ENCODE results near the gene NCKAP5. TPM values are rescaled to one million over a fixed set of nuclear protein-coding genes. Genes with fewer than 3 reads are reported as not detected.

NCKAP5 gene
- total RNA-seq, 2 donors from 2014 or later = not detected

DNA sequence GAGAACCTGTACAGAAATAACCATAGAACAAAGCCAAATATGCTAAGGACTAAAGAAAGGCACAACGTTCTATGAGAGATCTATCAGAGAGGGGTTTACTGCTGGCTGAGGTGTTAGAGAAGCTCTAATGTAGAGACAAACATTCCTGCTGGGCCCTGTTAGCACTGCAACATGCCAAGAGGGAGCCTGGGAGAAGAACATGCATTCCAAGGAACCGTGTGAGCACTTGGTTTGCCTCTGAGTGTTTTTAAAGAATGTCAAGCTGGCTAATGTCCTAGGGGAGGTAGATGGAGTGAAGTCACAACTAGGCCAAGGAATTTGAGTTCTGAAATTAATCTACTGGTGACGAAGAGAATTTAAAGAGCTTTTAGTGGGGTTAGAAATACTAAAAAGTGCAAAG lies 514.0 kb downstream of the NCKAP5 start:
- Mint-ChIP-seq H3K27me3 (no peaks in the 10 kb centered on the region), H3K4me1 (ENCODE audit: low read depth in 2 of 2) (no peaks in the 10 kb centered on the region), H3K36me3 (no peaks in the 10 kb centered on the region), H3K4me3 (no peak overlapping the region), H3K9me3 (peaks cover 3% of the 10 kb centered on the region), H3K27ac (no peak overlapping the region)
- ATAC-seq (no peak), DNase-seq (ENCODE audit: low spot score) (no peak)

DNA sequence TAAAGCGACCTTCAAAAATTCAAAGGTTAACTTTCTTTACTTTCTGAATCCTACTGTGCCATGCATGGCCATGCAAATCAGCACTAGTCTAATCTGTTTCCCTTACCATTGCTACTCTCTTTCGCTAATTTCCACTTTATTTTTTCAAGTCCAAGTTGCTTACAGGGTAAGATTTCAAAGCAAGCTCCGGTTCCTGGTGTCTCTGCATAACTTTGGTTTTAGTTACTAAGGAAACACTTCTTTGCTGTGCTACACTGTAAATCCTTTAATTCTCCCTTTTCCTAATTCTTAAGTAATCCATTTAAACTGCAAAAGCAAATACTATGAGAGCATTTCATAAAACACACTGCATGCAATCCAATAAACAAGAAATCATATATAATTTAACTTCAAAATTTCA lies 514.7 kb downstream of the NCKAP5 start:
- ATAC-seq (no peak), DNase-seq (ENCODE audit: low spot score) (no peak)
- no peak overlapping the region for H3K27ac Mint-ChIP-seq
- H3K27me3 Mint-ChIP-seq = no peaks in the 10 kb centered on the region
- H3K4me1 Mint-ChIP-seq (ENCODE audit: low read depth in 2 of 2) = no peaks in the 10 kb centered on the region
- peaks cover 3% of the 10 kb centered on the region for H3K9me3 Mint-ChIP-seq
- no peaks in the 10 kb centered on the region for H3K36me3 Mint-ChIP-seq
- H3K4me3 Mint-ChIP-seq = no peak overlapping the region

DNA sequence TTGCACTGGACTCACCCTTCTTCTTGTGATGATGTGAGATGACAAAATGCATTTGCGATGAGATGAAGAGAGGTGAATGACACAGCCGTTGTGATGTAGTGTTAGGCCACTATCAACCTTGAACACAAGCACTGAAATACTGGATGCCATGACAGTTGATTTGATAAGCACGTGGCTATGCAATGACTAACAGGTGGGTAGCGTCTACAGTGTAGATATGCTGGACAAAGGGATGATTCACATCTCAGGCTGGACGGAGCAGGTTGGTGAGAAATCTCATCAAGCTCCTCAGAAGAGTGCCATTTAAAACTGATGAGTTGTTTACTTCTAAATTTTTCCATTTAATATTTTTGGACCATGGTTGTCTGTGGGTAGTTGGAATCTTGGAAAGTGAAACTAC lies 522.5 kb downstream of the NCKAP5 start:
- Mint-ChIP-seq H3K36me3 (no peaks in the 10 kb centered on the region), H3K27me3 (no peaks in the 10 kb centered on the region), H3K4me1 (ENCODE audit: low read depth in 2 of 2) (no peaks in the 10 kb centered on the region), H3K27ac (no peak overlapping the region), H3K9me3 (no peaks in the 10 kb centered on the region), H3K4me3 (no peak overlapping the region)
- DNase-seq (ENCODE audit: low spot score) = no peak
- no peak for ATAC-seq

DNA sequence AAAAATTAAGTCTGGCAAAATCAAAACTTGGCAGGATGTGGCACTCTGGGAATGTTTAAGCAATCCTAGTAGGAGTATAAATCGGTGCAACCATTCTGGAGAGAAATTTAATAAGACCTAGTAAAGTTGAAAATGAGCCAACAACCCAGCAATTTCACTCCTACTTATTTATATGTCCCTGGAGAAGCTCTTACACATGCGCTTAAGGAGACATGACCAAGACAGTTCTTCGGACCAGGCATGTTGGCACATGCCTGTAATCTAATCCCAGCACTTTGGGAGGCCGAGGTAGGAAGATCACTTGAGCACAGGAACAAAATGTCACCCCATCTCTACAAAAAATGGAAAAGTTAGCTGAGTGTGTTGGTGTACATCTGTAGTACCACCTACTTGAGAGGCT lies 523.7 kb downstream of the NCKAP5 start:
- DNase-seq (ENCODE audit: low spot score) = no peak
- H3K27ac Mint-ChIP-seq = no peak overlapping the region

DNA sequence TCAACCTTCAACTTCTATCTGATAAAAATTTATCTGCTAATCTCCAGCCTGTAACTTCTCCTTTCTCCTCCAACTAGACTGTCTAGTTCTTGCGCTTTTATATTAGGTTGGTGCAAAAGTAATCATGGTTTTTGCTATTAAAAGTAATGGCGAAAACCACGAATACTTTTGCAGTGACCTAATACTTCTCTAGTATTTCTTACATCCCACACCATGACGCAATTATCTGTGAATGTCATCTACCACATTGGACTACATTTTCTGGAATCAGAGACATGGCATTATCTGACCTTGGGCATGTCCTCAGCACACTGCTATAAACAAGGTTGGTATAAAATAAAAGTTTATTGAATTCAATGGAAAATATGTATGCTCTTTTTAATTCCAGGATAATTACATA lies 528.1 kb downstream of the NCKAP5 start:
- Mint-ChIP-seq H3K27ac (no peak overlapping the region), H3K4me3 (no peak overlapping the region), H3K4me1 (ENCODE audit: low read depth in 2 of 2) (no peaks in the 10 kb centered on the region), H3K36me3 (peaks cover 10% of the 10 kb centered on the region), H3K27me3 (no peaks in the 10 kb centered on the region), H3K9me3 (peaks cover 18% of the 10 kb centered on the region)
- ATAC-seq (no peak), DNase-seq (ENCODE audit: low spot score) (no peak)

More for the DNA sequence above, 523.7 kb downstream of the NCKAP5 start:
- no peaks in the 10 kb centered on the region for H3K27me3 Mint-ChIP-seq
- no peak for ATAC-seq
- no peaks in the 10 kb centered on the region for H3K9me3 Mint-ChIP-seq
- no peaks in the 10 kb centered on the region for H3K4me1 Mint-ChIP-seq (ENCODE audit: low read depth in 2 of 2)
- no peak overlapping the region for H3K4me3 Mint-ChIP-seq
- H3K36me3 Mint-ChIP-seq = no peaks in the 10 kb centered on the region

DNA sequence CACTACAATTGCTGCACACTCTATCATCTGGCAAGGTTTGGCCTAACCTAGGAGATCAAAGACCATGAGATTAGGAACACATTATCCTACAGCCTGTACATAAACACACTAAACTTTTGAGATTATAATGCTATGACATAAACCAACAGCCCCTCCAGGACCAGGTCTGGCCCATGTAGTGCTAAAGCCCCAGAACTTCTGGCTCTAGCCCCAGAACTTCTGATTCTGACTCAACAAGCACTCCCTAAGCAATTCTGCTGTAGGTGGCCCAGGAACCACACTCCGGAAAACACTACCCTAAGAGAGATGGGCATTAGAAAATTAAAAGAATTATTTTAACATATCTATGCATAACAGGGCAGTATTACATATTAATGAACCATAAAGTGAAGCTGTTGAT lies 528.7 kb downstream of the NCKAP5 start:
- ATAC-seq = no peak
- H3K27me3 Mint-ChIP-seq = no peaks in the 10 kb centered on the region
- peaks cover 10% of the 10 kb centered on the region for H3K36me3 Mint-ChIP-seq
- H3K4me3 Mint-ChIP-seq = no peak overlapping the region
- no peak overlapping the region for H3K27ac Mint-ChIP-seq
- H3K9me3 Mint-ChIP-seq = peaks cover 23% of the 10 kb centered on the region
- no peak for DNase-seq (ENCODE audit: low spot score)
- H3K4me1 Mint-ChIP-seq (ENCODE audit: low read depth in 2 of 2) = no peaks in the 10 kb centered on the region

DNA sequence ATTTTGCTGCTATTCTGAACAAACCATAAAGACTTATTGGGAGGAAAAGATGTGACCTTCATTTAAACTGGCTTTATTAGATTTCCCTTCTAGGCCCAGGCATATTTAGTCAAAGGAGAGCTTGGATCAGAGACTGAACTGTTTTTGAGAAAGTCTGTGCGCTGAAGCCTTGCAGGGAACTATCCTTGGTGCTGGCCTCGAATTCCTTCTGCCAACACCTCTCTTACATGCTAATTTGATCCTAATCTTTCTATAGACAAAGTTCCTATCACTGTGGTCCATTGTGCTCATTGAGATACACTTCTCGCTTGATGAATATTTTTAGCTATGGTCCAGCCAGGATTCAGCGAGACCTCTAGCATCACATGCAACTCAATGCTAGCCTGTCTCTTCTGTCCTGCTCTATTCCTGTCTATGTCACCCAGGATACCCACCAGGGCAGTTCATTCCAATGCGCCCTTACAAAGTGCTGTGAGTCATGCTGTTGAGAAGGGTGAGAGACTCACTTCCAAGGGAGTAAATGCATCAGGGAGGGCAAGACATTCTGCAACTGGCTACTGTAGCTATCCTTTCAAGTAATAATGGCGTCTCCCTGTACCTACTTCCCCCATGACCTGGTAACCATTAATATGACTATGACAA lies 541.6 kb downstream of the NCKAP5 start:
- H3K4me3 Mint-ChIP-seq = no peak overlapping the region
- no peaks in the 10 kb centered on the region for H3K36me3 Mint-ChIP-seq
- H3K4me1 Mint-ChIP-seq (ENCODE audit: low read depth in 2 of 2) = no peaks in the 10 kb centered on the region
- H3K27me3 Mint-ChIP-seq = no peaks in the 10 kb centered on the region
- ATAC-seq = no peak
- H3K27ac Mint-ChIP-seq = no peak overlapping the region
- H3K9me3 Mint-ChIP-seq = peaks cover 15% of the 10 kb centered on the region
- DNase-seq (ENCODE audit: low spot score) = no peak

DNA sequence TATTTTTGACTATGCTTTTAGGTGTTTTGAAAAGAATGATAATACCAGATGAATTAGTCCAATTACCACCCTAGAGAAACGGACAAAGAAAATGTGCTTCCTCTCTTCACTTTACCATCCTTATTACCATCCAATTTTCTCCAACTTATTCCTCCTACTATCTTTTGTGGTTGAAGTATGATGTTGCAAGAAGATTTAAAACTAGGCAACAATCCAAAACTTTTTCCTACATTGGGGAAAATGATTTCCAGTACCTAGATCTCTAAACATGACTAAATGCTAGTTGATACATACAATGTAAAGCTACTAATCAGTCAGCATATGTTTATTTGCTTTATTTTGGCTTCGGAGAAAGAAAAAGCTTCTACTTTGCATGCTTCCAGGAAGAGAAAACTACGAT lies 543.3 kb downstream of the NCKAP5 start:
- Mint-ChIP-seq H3K4me3 (no peak overlapping the region), H3K27ac (no peak overlapping the region)

DNA sequence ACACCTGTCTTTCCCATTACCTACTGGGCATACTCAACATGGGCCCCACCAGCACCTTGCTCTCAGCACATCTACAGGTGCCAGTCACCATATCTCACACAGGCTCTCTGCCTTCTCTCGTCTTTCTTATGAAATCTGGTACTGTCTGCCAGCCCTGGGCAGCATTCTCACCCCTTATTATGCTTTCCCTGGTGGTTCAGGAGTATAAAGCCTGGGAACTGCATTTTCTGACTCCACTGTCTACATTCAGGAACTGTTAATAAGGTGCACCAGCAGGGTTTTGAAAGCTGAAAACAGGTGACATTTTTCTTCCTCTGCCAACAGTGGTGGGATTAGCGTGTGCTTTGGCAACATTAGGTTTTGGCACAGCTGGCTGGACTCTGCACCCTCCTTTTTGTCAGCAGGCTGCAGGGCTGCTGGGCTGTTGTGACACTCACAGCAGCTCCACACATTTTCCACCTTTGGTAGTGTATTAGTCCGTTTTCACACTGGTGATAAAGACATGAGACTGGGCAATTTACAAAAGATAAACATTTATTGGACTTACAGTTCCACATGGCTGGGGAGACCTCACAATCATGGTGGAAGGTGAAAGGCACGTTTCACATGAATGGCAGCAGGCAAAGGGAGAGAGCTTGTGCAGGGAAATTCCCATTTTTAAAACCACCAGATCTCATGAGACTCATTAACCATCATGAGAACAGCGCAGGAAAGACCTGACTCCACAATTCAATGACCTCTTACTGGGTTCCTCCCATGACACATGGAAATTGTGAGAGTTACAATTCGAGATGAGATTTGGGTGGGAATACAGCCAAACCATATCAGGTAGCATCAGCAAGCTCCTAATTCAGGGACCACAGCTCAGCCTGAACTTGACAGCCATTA lies 555.2 kb downstream of the NCKAP5 start:
- H3K36me3 Mint-ChIP-seq = peaks cover 4% of the 10 kb centered on the region

More for the DNA sequence above, 543.3 kb downstream of the NCKAP5 start:
- no peaks in the 10 kb centered on the region for H3K4me1 Mint-ChIP-seq (ENCODE audit: low read depth in 2 of 2)
- H3K9me3 Mint-ChIP-seq = peaks cover 21% of the 10 kb centered on the region
- H3K36me3 Mint-ChIP-seq = no peaks in the 10 kb centered on the region
- no peaks in the 10 kb centered on the region for H3K27me3 Mint-ChIP-seq
- DNase-seq (ENCODE audit: low spot score) (no peak), ATAC-seq (no peak)

DNA sequence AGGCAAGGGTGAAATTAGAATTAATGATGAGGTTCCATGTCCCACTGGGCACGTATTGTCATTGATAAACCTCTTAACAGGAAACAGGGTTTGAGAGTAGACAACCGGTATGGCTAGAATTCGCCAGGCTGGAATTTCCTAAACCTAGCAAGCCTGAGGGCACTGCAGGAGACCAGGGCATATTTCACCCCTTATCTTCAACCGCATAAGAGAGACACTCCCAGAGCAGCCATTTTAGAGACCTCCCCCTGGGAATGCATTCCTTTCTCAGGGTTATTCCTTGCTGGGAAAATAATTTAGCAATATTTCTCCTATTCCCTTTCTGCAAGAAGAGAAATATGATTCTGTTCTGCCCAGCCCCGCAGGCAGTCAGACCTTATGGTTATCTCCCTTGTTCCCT lies 563.6 kb downstream of the NCKAP5 start:
- no peak for ATAC-seq
- Mint-ChIP-seq H3K4me3 (no peak overlapping the region), H3K9me3 (peaks cover 11% of the 10 kb centered on the region), H3K4me1 (ENCODE audit: low read depth in 2 of 2) (no peaks in the 10 kb centered on the region), H3K27me3 (no peaks in the 10 kb centered on the region), H3K27ac (no peak overlapping the region), H3K36me3 (peaks cover 9% of the 10 kb centered on the region)
- no peak for DNase-seq (ENCODE audit: low spot score)

More for the DNA sequence above, 555.2 kb downstream of the NCKAP5 start:
- H3K9me3 Mint-ChIP-seq = peaks cover 25% of the 10 kb centered on the region
- H3K27me3 Mint-ChIP-seq = no peaks in the 10 kb centered on the region
- ATAC-seq (no peak), DNase-seq (ENCODE audit: low spot score) (no peak)
- no peak overlapping the region for H3K27ac Mint-ChIP-seq
- H3K4me1 Mint-ChIP-seq (ENCODE audit: low read depth in 2 of 2) = no peaks in the 10 kb centered on the region
- H3K4me3 Mint-ChIP-seq = no peak overlapping the region

DNA sequence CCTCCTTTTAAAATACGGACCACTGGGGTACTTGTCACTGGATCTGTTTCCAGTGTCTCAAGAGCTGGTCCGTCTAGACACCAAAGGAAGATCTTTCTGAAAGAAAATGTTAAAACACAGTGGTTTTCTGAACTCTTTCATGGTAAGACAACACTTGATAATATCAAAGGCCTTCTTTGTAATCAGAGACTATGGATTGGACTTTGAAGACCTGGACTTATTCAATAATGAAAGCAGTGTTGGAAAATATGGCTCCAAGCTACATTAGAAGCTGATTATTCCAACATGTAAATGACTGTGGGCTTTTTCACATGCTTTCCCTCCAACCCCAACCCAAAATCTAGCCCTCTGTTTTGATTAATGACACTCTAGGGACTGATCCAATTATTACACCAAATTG lies 568.8 kb downstream of the NCKAP5 start:
- no peak for DNase-seq (ENCODE audit: low spot score)
- no peak for ATAC-seq
- peaks cover 16% of the 10 kb centered on the region for H3K9me3 Mint-ChIP-seq
- H3K27me3 Mint-ChIP-seq = no peaks in the 10 kb centered on the region
- no peaks in the 10 kb centered on the region for H3K4me1 Mint-ChIP-seq (ENCODE audit: low read depth in 2 of 2)
- no peak overlapping the region for H3K27ac Mint-ChIP-seq
- H3K36me3 Mint-ChIP-seq = peaks cover 9% of the 10 kb centered on the region
- no peak overlapping the region for H3K4me3 Mint-ChIP-seq

DNA sequence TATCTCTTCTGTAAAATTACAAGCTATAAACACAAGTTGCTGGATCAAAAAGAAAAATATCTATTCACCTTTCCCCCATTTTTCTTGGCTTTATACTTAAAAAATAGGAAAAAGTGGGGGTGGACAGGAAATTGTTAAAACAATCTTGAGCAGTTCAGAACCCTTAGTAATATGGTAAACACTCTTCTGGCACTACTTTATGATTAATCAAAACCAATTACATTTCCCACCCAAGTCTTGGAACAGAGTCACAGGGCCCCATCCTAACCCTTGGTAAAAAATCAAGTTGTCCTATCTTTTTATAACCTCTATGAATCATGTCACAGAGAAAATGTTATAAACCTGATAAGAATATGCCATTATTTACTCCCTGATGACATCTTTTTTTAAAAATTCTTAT lies 570.0 kb downstream of the NCKAP5 start:
- H3K9me3 Mint-ChIP-seq = peaks cover 17% of the 10 kb centered on the region
- no peak overlapping the region for H3K4me3 Mint-ChIP-seq
- H3K27me3 Mint-ChIP-seq = no peaks in the 10 kb centered on the region
- no peak overlapping the region for H3K27ac Mint-ChIP-seq
- ATAC-seq = no peak
- H3K4me1 Mint-ChIP-seq (ENCODE audit: low read depth in 2 of 2) = no peaks in the 10 kb centered on the region
- peaks cover under 1% of the 10 kb centered on the region for H3K36me3 Mint-ChIP-seq
- DNase-seq (ENCODE audit: low spot score) = no peak

DNA sequence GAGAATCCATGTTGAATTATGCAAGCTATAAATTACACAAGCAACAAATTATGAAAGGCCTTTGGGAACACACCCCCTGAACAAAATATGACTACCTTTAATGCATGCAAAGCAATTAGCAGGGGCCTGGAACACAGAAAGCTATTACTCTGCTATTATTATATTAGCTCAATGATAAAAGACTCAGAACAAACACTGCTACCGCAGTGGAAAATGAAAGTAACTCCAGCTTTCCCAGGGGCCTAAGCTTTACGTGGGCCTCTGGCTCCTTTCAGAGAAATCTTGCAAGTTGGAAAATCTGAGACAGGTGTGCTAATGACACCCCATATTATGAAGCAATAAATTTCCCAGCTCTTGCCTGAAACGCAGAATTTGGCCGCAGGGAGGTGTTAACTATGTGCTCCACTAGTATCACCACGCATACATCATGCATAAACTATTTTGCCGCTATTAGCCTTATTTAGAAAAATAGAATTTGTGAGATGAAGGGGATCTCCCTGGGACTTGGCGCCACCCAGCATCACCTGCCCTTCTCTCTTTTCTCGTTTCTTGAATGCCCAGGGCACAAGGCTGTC lies 576.7 kb downstream of the NCKAP5 start:
- no peaks in the 10 kb centered on the region for H3K4me1 Mint-ChIP-seq (ENCODE audit: low read depth in 2 of 2)
- no peaks in the 10 kb centered on the region for H3K27me3 Mint-ChIP-seq
- no peak for DNase-seq (ENCODE audit: low spot score)
- no peak for ATAC-seq
- H3K36me3 Mint-ChIP-seq = no peaks in the 10 kb centered on the region
- no peak overlapping the region for H3K27ac Mint-ChIP-seq
- no peak overlapping the region for H3K4me3 Mint-ChIP-seq
- peaks cover 7% of the 10 kb centered on the region for H3K9me3 Mint-ChIP-seq

DNA sequence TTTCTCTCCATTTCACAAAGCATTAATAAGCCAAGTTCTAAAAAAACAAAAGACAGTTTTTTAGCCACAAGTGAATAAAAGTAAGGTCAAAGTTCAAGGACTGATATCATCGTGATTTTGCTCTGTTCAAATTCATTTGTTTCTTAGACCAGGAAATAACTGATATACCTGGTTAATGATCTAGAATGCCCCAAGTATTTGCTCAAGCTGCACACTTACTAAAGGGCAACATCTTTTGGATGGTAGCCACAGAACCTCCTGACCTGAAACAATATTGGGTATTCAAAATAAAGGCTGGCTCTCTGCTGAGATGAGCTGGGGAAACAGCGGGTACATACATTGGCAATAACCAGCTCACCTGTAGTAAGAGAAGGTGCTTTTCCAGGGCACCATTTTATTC lies 583.5 kb downstream of the NCKAP5 start:
- H3K4me3 Mint-ChIP-seq = no peak overlapping the region

More for the DNA sequence above, 583.5 kb downstream of the NCKAP5 start:
- Mint-ChIP-seq H3K4me1 (ENCODE audit: low read depth in 2 of 2) (no peaks in the 10 kb centered on the region), H3K36me3 (no peaks in the 10 kb centered on the region), H3K27ac (no peak overlapping the region), H3K9me3 (no peaks in the 10 kb centered on the region), H3K27me3 (no peaks in the 10 kb centered on the region)
- ATAC-seq (no peak), DNase-seq (ENCODE audit: low spot score) (no peak)

Measured in natural killer cell treated with Interleukin-12 subunit alpha and Interleukin-12 subunit beta and Interleukin-15 and Interleukin-18, amount 100 ng/mL, for 72 hours (primary cell).